NB4 (cell line): ENCODE measurements around the gene DUSP16.

ENCODE experiments used
- DNase-seq: peaks from one replicate; pipeline ENCODE4 v3.0.0; 2010; ENCODE audit warnings: low read depth
- H3K4me3 ChIP-seq: one replicate; pipeline ENCODE4 v1.5.1; 2011; ENCODE audit warnings: mild to moderate bottlenecking, low read depth, low read length, moderate library complexity
- CTCF ChIP-seq: IDR thresholded peaks from one replicate; pipeline ENCODE4 v1.5.1; 2012; ENCODE audit warnings: low read depth, low read length
- MYC ChIP-seq: IDR thresholded peaks from 2 replicates; pipeline ENCODE4 v1.6.1; 2011; ENCODE audit warnings: low read depth, low read length
- POLR2A ChIP-seq: IDR thresholded peaks from 2 replicates; pipeline ENCODE4 v1.6.1; 2011; ENCODE audit warnings: mild to moderate bottlenecking; ENCODE audit not compliant: insufficient read length; ENCODE audit errors: extremely low read depth
- TF ChIP-seq, protein P1 (sequence below): IDR thresholded peaks from 2 replicates; pipeline ENCODE4 v1.6.1; 2011; ENCODE audit warnings: low read depth, low read length

DUSP16 gene

DNA sequence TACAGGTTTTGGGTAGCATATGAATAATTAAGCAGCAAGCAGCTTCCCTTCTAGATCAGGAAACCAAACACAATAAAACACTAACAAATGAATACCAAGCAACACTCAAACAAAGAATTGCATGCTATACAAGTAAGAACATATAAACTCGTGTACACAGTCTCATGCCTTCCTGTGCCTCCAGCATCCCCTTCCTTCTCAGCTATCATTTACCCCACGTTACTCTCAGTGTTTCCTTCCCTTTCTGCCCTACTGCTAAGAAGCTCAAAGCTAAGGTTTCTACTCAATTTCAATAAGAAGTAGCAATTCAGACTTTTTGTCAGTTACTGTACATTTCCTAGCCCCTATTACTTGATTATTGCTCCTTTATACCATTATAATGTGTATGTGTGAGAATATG is 81.0 kb downstream of the DUSP16 start:
- H3K4me3 ChIP-seq: no peak overlapping the region
- TF ChIP-seq MYC (no peak), CTCF (no peak), POLR2A (no peak)
- TF ChIP-seq, protein P1, sequence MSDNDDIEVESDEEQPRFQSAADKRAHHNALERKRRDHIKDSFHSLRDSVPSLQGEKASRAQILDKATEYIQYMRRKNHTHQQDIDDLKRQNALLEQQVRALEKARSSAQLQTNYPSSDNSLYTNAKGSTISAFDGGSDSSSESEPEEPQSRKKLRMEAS: no peak
- no peak for DNase-seq

DNA sequence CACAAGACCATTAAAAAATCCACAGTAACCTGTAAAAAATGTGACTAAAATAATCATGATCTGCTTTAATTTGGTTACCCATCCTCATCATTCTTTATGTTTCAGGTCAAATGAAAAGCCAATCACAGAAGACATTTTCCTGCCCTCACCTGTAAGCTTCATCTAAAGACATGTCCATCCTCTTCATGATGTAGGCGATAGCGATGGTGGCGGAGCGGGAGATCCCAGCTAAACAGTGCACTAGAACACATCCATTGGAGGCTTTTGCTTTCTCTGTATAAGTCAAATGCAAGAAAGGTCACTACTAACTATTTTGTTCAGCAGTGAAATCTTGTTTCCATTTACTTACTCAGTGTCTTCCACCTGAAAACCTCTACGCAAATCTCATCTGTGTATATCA is 82.6 kb downstream of the DUSP16 start:
- H3K4me3 ChIP-seq: no peak overlapping the region
- DNase-seq: no peak
- TF ChIP-seq CTCF (no peak), POLR2A (no peak), MYC (no peak)
- TF ChIP-seq, protein P1: no peak

- no peak for DNase-seq
- H3K4me3 ChIP-seq: no peak overlapping the region
- TF ChIP-seq, protein P1: no peak
- TF ChIP-seq POLR2A: no peak
- no peak for TF ChIP-seq CTCF
- no peak for TF ChIP-seq MYC
Measured at GRCh38 chr12:12477532-12477890, 85.2 kb downstream of the DUSP16 start.

DNA sequence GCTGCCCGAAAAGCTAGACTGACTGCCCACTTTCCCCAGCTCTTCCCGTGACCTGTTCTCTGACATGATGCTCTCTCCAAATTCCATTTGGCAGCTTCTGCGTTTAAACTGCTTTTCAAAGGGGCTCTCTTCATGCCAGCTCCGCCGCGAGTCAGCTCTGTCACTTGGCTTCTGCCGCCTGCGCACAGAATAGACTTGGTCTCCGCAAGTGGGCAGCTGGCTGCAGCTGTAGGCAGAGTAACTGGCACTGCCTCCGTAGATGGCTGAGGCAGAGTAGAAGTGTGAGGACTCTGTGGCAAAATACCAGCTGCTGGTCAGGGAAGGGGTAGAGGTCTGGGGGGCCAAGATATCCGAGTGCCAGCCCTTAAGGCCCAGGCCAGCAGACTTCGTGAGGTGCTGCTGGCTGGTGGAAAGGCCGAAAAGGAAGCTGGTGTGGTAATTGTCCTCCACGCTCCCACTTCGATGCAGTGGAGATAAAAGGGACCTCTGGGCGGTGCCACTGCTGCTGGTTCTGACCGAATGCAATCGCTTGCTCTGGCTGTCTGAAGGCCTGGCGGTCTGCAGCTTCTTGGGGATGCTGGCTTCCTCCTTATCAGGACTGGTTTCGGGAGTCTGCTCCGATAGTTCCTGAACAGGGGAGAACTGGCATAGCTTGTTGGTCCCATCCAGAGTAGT is 85.7 kb downstream of the DUSP16 start:
- TF ChIP-seq, protein P1: no peak
- TF ChIP-seq POLR2A (no peak), CTCF (no peak), MYC (no peak)
- no peak overlapping the region for H3K4me3 ChIP-seq
- no peak for DNase-seq

- H3K4me3 ChIP-seq: no peak overlapping the region
Measured at GRCh38 chr12:12474931-12475795, 87.5 kb downstream of the DUSP16 start.

More at GRCh38 chr12:12474931-12475795, 87.5 kb downstream of the DUSP16 start:
- DNase-seq: peak; percentile 14
- TF ChIP-seq, protein P1: no peak
- TF ChIP-seq CTCF (no peak), MYC (no peak), POLR2A (no peak)
